Measurements from ENCODE around the gene NTSR1.

The NTSR1 gene

DNA sequence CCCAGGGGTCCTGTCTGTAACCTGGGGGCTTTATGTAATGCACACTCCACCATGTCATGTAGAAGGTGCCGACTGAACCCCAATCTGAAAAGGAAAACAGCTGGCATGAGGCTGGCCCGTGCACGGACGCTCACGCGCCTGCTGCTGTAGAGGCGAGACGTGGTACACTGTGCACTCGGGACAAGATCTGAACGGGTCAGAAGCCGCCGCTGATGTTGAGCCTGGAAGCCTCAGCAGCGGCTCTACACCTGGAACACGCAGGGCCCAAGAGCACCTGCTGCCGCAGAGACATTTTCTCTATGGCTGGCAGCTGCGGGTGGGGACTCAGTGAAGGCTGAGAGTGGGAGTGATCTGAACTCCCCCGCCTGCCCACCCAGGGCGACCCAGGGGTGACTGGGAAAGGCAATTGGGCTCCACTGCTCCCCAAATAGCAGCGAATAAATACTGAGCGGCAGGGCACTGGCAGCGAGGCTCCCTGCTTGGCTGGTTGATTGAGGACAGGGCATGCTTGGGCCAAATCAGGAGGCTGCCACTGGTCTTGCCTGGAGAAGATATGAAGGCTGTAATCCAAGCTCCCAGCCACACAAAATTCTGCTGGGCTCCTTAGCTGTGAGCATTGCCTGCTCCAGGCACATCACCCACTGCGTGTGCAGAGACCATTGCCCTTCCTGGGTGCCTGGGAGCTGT lies 93.5 kb downstream of the NTSR1 start:
- no peak overlapping the region for H3K27ac ChIP-seq (ENCODE audit: poor library complexity, severe bottlenecking)
- H3K4me1 ChIP-seq (ENCODE audit: insufficient read depth, poor library complexity, severe bottlenecking), result peaks cover 14% of the 10 kb centered on the region
- TF ChIP-seq, protein P1, sequence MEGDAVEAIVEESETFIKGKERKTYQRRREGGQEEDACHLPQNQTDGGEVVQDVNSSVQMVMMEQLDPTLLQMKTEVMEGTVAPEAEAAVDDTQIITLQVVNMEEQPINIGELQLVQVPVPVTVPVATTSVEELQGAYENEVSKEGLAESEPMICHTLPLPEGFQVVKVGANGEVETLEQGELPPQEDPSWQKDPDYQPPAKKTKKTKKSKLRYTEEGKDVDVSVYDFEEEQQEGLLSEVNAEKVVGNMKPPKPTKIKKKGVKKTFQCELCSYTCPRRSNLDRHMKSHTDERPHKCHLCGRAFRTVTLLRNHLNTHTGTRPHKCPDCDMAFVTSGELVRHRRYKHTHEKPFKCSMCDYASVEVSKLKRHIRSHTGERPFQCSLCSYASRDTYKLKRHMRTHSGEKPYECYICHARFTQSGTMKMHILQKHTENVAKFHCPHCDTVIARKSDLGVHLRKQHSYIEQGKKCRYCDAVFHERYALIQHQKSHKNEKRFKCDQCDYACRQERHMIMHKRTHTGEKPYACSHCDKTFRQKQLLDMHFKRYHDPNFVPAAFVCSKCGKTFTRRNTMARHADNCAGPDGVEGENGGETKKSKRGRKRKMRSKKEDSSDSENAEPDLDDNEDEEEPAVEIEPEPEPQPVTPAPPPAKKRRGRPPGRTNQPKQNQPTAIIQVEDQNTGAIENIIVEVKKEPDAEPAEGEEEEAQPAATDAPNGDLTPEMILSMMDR (IDR thresholded peaks at IDR 0.05; ENCODE audit: poor library complexity, severe bottlenecking), result no peak
- ATAC-seq (ENCODE audit: low read depth), result peak; percentile 3; the same call in 2 of the 3 replicates
- H3K9me3 ChIP-seq (ENCODE audit: severe bottlenecking), result no peaks in the 10 kb centered on the region
- no peak overlapping the region for H3K4me3 ChIP-seq (ENCODE audit: severe bottlenecking)
- no peaks in the 10 kb centered on the region for H3K27me3 ChIP-seq (ENCODE audit: insufficient read depth, poor library complexity, severe bottlenecking)
- peak; percentile 83 for DNase-seq (ENCODE audit: low spot score)
- H3K36me3 ChIP-seq (ENCODE audit: low read depth), result peaks cover 56% of the 10 kb centered on the region

DNA sequence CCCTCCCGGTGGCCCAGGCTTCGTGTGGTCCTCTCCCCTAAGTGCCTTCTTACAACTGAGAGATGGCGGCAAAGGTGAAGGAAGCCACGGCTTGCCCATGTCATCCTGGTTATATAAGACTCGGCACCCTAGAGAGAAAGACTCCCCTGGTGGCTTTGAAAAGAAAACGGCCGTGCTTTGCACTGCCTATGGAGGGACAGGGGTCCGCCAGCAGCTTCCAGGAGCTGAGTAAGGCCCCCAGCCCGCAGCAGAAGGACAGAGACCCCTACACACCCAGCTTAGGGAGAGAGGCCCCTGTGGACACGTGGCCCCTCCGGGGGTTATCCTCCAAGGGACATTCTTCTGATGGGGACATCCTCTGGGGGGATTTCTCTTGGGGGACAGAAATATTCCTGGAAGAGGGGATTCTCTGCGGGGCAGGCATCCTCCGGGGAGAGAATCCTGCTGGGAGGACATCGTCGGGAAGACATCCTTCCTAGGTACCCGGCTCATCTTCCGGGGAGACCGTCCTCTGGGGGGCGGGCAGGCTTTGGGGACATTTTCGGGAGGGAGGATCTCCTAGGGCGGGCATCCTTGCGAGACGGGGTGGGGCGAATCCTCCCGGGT lies 95.5 kb downstream of the NTSR1 start:
- Histone ChIP-seq H3K4me1 (ENCODE audit: insufficient read depth, poor library complexity, severe bottlenecking) (peaks cover 9% of the 10 kb centered on the region), H3K27me3 (ENCODE audit: insufficient read depth, poor library complexity, severe bottlenecking) (no peaks in the 10 kb centered on the region), H3K9me3 (ENCODE audit: severe bottlenecking) (no peaks in the 10 kb centered on the region), H3K4me3 (ENCODE audit: severe bottlenecking) (peak overlapping the region; percentile 97), H3K27ac (ENCODE audit: poor library complexity, severe bottlenecking) (peak overlapping the region; percentile 60), H3K36me3 (ENCODE audit: low read depth) (peaks cover 56% of the 10 kb centered on the region)
- TF ChIP-seq, protein P1 (IDR thresholded peaks at IDR 0.05; ENCODE audit: poor library complexity, severe bottlenecking), result peak; percentile 25
- no peak for DNase-seq (ENCODE audit: low spot score)
- ATAC-seq (ENCODE audit: low read depth), result no peak

DNA sequence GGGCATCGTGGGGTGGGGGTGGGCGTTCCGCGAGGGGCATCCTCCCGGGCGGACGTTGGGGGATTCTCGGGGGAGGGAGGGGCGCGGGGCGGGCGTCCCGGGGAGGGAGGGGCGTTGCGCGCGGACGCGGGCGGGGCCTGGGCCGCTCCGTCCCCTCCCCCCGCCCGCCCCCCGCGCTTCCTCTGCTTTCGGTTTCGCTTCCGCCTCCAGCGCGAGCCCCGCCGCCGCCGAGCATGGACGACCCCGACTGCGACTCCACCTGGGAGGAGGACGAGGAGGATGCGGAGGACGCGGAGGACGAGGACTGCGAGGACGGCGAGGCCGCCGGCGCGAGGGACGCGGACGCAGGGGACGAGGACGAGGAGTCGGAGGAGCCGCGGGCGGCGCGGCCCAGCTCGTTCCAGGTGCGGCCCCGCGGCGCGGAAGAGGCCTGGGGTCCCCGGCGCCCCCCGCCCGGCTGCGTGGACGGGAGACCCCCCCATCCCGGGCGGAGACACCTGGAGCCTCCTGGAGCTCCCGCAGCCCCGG lies 96.1 kb downstream of the NTSR1 start, which contains the start of gene OGFR:
Gene OGFR (plus strand): TSS at position 209 of the 528 bp plus-strand sequence. CDS start 25 bp downstream, at position 234.
- peak; percentile 19 for ATAC-seq (ENCODE audit: low read depth)
- Histone ChIP-seq H3K27me3 (ENCODE audit: insufficient read depth, poor library complexity, severe bottlenecking) (no peaks in the 10 kb centered on the region), H3K9me3 (ENCODE audit: severe bottlenecking) (no peaks in the 10 kb centered on the region), H3K36me3 (ENCODE audit: low read depth) (peaks cover 56% of the 10 kb centered on the region), H3K27ac (ENCODE audit: poor library complexity, severe bottlenecking) (peak within 1 kb of the TSS; percentile 60), H3K4me3 (ENCODE audit: severe bottlenecking) (peak within 1 kb of the TSS; percentile 97), H3K4me1 (ENCODE audit: insufficient read depth, poor library complexity, severe bottlenecking) (peaks cover 9% of the 10 kb centered on the region)
- TF ChIP-seq, protein P1 (IDR thresholded peaks at IDR 0.05; ENCODE audit: poor library complexity, severe bottlenecking), result peak; percentile 4
- DNase-seq (ENCODE audit: low spot score), result peak; percentile 89

DNA sequence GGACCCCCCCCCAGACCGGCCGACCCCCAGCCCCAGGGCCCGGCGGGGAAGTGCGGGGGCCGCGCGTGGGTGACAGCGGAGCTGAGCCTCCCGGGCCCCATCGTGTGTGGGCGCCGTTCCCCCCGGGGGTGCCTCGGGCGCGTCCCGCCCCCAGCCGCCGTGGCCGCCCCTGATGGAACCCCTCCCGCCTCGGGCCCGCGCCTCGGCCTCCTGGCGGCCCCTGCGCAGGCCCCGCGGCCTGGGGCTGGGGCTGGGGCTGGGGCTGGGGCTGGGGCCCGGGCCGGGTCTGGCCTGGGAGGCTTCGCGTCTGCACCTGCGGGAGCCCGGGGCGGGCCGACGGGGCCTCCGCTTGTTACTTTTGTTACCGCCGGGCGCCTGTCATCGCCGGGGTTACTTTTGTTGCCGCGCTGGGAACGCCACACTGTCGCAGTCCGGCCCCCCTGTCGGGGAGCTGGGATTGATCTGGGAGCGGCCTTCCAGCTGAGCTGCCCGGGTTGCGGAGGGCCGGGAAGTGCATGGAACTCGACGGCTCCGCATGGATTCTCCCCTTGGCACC lies 96.6 kb downstream of the NTSR1 start:
- Histone ChIP-seq H3K36me3 (ENCODE audit: low read depth) (peaks cover 56% of the 10 kb centered on the region), H3K9me3 (ENCODE audit: severe bottlenecking) (no peaks in the 10 kb centered on the region), H3K4me1 (ENCODE audit: insufficient read depth, poor library complexity, severe bottlenecking) (peaks cover 9% of the 10 kb centered on the region), H3K27me3 (ENCODE audit: insufficient read depth, poor library complexity, severe bottlenecking) (no peaks in the 10 kb centered on the region), H3K27ac (ENCODE audit: poor library complexity, severe bottlenecking) (peak overlapping the region; percentile 60), H3K4me3 (ENCODE audit: severe bottlenecking) (peak overlapping the region; percentile 97)
- DNase-seq (ENCODE audit: low spot score) (no peak), ATAC-seq (ENCODE audit: low read depth) (peak; percentile 33)
- TF ChIP-seq, protein P1 (IDR thresholded peaks at IDR 0.05; ENCODE audit: poor library complexity, severe bottlenecking), result peak; percentile 6

Data from RWPE2 (cell line).